ENCODE data around the gene DNAJC6.

GRCh38 chr1:65359888-65360287 lies 50.5 kb downstream of the DNAJC6 start:
- no peak for TF ChIP-seq POLR2AphosphoS5 (IDR thresholded peaks at IDR 0.05; ENCODE audit: borderline replicate concordance, low read depth, low read length)
- no peak for TF ChIP-seq EZH2 (IDR thresholded peaks at IDR 0.05)
